NCI-H1417 (cell line): Measurements from ENCODE around the gene SPOCK1.
"Not testable (repeated sequence)": the region's sequence is repeated elsewhere in the genome, so short reads cannot be mapped to it uniquely, and the experiment has no call there.

Experiments
- DNase-seq, 3 experiments: peaks; one replicate each; lab custom pipeline; 2025; lab: John Stamatoyannopoulos, UW

Gene SPOCK1

DNA sequence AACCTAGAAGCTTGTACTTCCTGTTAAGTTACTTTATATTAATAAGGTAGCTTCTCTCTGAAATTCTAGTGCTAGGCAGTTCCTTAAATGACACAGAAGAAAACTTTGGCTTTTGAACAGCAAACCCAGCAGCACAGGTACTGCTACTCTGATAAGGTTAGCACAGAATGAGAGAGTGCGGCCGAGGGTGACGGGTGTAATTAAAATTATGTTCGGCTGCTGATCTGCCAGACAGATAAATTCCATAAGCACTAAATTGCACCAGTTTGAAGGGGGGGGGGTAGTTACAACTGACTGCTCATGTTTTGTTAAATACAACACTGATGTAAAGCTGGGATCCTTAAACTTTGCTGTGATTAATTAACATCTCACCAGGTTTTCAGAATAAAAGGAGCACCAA, 475.1 kb downstream of the SPOCK1 start:
- peak in 1 of 3 experiments; percentile 16 for DNase-seq

- no peak for DNase-seq
Observed at GRCh38 chr5:137023371-137023770, 475.8 kb downstream of the SPOCK1 start.

DNA sequence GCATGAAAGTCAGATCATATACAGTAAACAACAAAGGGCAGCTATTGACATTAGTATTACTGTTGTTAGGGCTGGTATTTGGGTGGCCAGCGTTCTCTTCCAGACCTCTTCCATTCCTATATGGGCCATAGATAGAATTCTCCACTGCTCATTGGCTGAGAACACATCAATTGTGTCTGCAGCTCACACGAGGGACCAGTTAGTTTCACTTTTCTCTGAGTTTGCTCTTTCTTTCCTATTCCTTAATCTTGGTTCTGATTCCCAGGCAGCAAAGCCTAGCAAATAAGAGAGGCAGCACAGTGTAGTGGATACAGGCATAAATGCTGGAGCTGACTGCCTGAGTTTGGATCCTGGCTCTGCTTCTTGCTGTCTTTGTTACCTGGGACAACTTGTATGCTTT, 476.4 kb downstream of the SPOCK1 start:
- no peak for DNase-seq

GRCh38 chr5:137022043-137022442, 477.1 kb downstream of the SPOCK1 start:
- DNase-seq = no peak

DNA sequence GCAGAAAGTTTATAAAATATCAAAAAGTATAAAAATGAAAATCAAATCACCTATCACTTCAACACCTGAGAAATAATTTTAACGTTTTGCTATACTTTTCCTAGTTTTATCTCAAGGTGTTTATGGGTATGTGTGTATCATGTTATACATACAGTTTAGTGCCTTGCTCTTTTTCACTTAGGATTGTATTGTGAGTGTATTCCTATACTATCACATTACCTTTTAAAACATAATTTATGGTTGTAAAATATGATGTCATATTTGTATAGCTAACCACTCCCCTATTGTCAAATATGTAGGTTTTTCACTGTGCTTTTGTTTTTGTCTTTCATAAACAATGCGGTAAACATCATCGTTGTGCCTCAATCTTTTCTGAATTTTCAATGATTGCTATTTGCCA, 479.9 kb downstream of the SPOCK1 start:
- no peak for DNase-seq

- DNase-seq = no peak
Observed at GRCh38 chr5:137016783-137017324, 482.3 kb downstream of the SPOCK1 start.

- no peak for DNase-seq
Observed at GRCh38 chr5:137015540-137016116, 483.5 kb downstream of the SPOCK1 start.

- DNase-seq = no peak
Observed at GRCh38 chr5:137014731-137015130, 484.4 kb downstream of the SPOCK1 start.

GRCh38 chr5:137010226-137010625, 488.9 kb downstream of the SPOCK1 start:
- no peak for DNase-seq

- no peak for DNase-seq
Observed at GRCh38 chr5:137004279-137004678, 494.8 kb downstream of the SPOCK1 start.

GRCh38 chr5:137001026-137001569, 498.0 kb downstream of the SPOCK1 start:
- DNase-seq = no peak

DNA sequence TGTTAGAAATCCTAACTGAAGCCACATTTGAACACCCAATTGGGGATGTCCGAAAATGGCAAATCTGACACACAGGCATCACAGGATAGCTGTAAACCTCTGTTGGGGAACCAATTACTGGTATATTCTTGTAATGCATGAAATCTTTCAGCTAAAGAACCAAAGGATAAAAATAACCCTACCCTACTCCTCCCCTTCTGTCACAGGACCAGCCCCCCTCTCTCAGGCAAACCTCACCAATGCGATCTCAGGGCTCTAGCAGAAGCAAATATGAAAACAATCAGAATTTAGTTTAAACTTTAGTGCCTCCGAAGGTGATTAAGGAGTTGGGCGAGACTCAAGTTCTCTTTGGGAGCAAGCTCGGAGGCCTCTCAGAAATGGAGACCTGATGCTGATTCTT, 499.3 kb downstream of the SPOCK1 start:
- no peak for DNase-seq

DNA sequence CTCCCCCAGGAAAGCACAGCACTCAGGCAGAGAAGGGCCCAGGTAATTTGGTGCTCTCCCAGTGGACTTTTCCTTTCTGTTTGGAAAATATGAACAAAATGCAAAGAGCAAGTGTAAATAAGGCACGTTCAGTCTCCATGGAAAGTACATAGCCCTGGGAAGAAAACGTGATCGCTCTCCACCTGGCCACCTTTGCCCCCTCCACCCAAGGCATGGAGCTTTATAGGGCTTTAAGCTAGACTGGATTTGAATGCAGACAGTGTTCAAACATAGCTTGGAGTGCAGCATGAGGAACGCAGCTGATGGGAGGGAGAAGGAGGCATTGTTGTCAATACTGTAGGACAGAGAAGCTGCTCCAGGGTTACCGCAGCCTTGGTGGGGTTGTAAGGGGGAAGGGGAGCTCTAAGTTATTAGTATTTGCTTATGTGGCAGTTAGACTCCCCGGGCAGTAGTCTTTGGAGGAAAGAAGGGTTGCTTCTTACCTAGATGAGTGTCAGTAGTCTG, 500.2 kb downstream of the SPOCK1 start:
- DNase-seq = peak in 2 of 3 experiments; percentile 22 to 59

GRCh38 chr5:136994154-136994553, 505.0 kb downstream of the SPOCK1 start:
- no peak for DNase-seq

- no peak for DNase-seq
Observed at GRCh38 chr5:136992796-136993489, 506.2 kb downstream of the SPOCK1 start.

GRCh38 chr5:136985785-136986475, 513.2 kb downstream of the SPOCK1 start:
- DNase-seq = no peak

- DNase-seq = no peak
Observed at GRCh38 chr5:136984772-136985446, 514.2 kb downstream of the SPOCK1 start.

DNA sequence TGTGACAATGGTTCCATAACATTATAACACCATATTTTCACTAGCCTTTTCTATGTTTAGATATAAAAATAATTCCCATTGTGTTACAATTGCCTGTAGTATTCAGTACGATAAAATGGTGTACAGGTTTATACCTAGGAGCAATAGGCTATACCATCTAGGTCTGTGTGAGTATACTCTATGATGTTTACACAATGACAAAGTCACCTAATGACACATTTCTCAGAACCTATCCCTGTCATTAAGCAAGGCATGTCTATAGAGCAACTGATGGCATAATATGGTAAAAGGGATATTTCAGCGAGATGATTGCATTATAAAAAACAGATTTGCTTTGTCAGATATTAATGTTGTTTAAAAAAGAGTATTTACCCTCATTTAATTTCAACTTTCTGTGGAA, 517.2 kb downstream of the SPOCK1 start:
- peak in 1 of 3 experiments; percentile 1 for DNase-seq

- DNase-seq = no peak
Observed at GRCh38 chr5:136979131-136979530, 520.0 kb downstream of the SPOCK1 start.

GRCh38 chr5:136963504-136963903, 535.6 kb downstream of the SPOCK1 start:
- no peak for DNase-seq

DNA sequence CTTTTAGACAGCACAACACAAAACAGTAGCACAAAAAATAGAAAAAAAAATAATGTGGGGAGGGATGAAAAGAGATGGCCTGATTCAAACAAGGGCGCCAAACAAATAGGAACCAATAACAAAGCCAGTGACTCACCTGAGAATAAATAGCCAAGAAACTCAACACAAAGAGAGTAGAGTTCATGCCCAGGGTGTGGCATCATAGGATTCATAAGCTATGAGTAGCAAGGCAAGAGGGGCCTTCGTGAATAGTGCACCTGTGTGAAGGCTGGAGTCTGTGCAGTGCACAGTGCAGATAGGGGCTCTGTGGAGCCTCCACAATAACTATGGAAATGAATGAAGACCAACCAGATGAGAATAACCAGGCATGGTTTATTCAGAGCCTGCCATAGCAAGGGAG, 541.7 kb downstream of the SPOCK1 start:
- no peak for DNase-seq

GRCh38 chr5:136954142-136954541, 545.0 kb downstream of the SPOCK1 start:
- not testable (repeated sequence) for DNase-seq
